ENCODE data around the gene HSFY2. TPM values are rescaled to one million over a fixed set of nuclear protein-coding genes. Genes with fewer than 3 reads are reported as not detected.
"Not testable (repeated sequence)": the region's sequence is repeated elsewhere in the genome, so short reads cannot be mapped to it uniquely, and the experiment has no call there.

The HSFY2 gene
- total RNA-seq (2014; rRNA removed) (not detected in 2 replicates), Bru-seq, nascent RNA (not detected), BruChase-seq, experiment 1, labeled RNA remaining after a 6-hour chase (not detected), BruChase-seq, experiment 2, labeled RNA remaining after a 2-hour chase (not detected)
- long read RNA-seq, result 0 reads

DNA sequence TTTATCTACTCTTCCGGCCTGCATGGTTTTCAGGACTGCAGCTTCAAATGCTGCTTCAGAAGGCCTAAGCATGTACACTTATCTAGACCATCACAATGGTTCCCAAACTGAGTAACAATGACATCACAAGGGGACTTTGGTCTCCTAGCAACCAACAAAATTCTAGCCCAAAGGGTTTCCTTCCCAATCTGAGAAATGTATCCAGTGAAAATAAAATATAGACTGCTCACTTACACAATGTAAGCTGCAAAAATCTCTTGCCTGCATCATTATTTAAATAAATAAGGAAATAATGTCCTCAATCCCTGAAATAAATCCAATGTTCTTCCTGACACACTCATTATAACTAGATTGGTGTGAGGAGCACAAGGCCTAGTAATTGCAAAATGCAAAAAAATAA lies at the start of gene HSFY2:
TSS of gene HSFY2 (minus strand) at position 101 of the 400 bp plus-strand sequence. CDS start 117 bp downstream, outside the sequence.
- H3K4me1 ChIP-seq (ENCODE audit: insufficient read depth, low read length); H3K36me3 ChIP-seq (ENCODE audit: low read depth, low read length); BruUV-seq (replicated peaks); H3K4me3 ChIP-seq (ENCODE audit: low read length); H3K27me3 ChIP-seq (ENCODE audit: low read length); ATAC-seq; POLR2A ChIA-PET (ENCODE audit: unreplicated experiment); H4K20me1 ChIP-seq (ENCODE audit: low read length); intact Hi-C loops (cut with micrococcal nuclease); H3K9me3 ChIP-seq (ENCODE audit: low read length); DNase-seq; H3K79me2 ChIP-seq (ENCODE audit: low read length); H3K27ac ChIP-seq (ENCODE audit: low read length); H3F3A ChIP-seq (ENCODE audit: low read length, unreplicated experiment); H3K9ac ChIP-seq (ENCODE audit: low read length); H3K4me2 ChIP-seq (ENCODE audit: low read length); H2AFZ ChIP-seq (ENCODE audit: low read length); H3K9me2 ChIP-seq (replicated peaks; ENCODE audit: low read length); CTCF ChIA-PET: not testable (repeated sequence)

GRCh38 chrY:18815751-18816150 lies 42.2 kb upstream of the HSFY2 start:
- H3K27ac ChIP-seq (ENCODE audit: low read length); H4K20me1 ChIP-seq (ENCODE audit: low read length); H3K4me1 ChIP-seq (ENCODE audit: insufficient read depth, low read length); H3K9me2 ChIP-seq (replicated peaks; ENCODE audit: low read length); ATAC-seq; H3K4me2 ChIP-seq (ENCODE audit: low read length); H3K9me3 ChIP-seq (ENCODE audit: low read length); H3F3A ChIP-seq (ENCODE audit: low read length, unreplicated experiment); H3K4me3 ChIP-seq (ENCODE audit: low read length); DNase-seq; H3K36me3 ChIP-seq (ENCODE audit: low read depth, low read length); H2AFZ ChIP-seq (ENCODE audit: low read length); H3K79me2 ChIP-seq (ENCODE audit: low read length); CTCF ChIA-PET; intact Hi-C loops (cut with micrococcal nuclease); H3K27me3 ChIP-seq (ENCODE audit: low read length); H3K9ac ChIP-seq (ENCODE audit: low read length); BruUV-seq (replicated peaks); POLR2A ChIA-PET (ENCODE audit: unreplicated experiment): not testable (repeated sequence)

GRCh38 chrY:18788757-18789406 lies 15.3 kb upstream of the HSFY2 start:
- CTCF ChIA-PET; H3K79me2 ChIP-seq (ENCODE audit: low read length); H3K9me3 ChIP-seq (ENCODE audit: low read length); H3K4me2 ChIP-seq (ENCODE audit: low read length); H3K9me2 ChIP-seq (replicated peaks; ENCODE audit: low read length); H3F3A ChIP-seq (ENCODE audit: low read length, unreplicated experiment); H2AFZ ChIP-seq (ENCODE audit: low read length); H3K4me1 ChIP-seq (ENCODE audit: insufficient read depth, low read length); POLR2A ChIA-PET (ENCODE audit: unreplicated experiment); DNase-seq; H3K9ac ChIP-seq (ENCODE audit: low read length); H3K36me3 ChIP-seq (ENCODE audit: low read depth, low read length); BruUV-seq (replicated peaks); H4K20me1 ChIP-seq (ENCODE audit: low read length); ATAC-seq; H3K27ac ChIP-seq (ENCODE audit: low read length); intact Hi-C loops (cut with micrococcal nuclease); H3K4me3 ChIP-seq (ENCODE audit: low read length); H3K27me3 ChIP-seq (ENCODE audit: low read length): not testable (repeated sequence)

DNA sequence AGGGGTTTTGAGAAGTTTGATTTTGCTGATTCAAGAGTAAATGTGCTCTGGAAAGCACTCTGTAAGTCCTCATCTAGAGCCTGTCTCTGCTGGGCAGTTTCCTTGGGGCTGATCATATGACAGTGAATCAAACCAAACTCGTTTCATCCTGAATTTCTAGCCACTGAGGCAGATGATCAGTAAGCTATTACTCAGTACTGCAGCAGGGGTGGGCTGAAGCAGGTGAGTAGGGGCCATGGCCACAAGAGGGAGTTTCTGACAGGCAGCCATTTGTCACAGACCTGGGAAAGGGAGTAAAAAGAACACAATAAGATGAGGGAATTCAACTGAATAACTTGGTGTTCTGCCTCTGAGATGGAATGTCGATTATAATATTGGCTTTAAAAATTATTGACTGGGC lies 19.5 kb downstream of the HSFY2 start:
- H3K79me2 ChIP-seq (ENCODE audit: low read length); H3K36me3 ChIP-seq (ENCODE audit: low read depth, low read length); intact Hi-C loops (cut with micrococcal nuclease); POLR2A ChIA-PET (ENCODE audit: unreplicated experiment); H3K4me2 ChIP-seq (ENCODE audit: low read length); H3K4me1 ChIP-seq (ENCODE audit: insufficient read depth, low read length); H3K9me2 ChIP-seq (replicated peaks; ENCODE audit: low read length); H3F3A ChIP-seq (ENCODE audit: low read length, unreplicated experiment); H3K27me3 ChIP-seq (ENCODE audit: low read length); ATAC-seq; H4K20me1 ChIP-seq (ENCODE audit: low read length); BruUV-seq (replicated peaks); CTCF ChIA-PET; H3K9ac ChIP-seq (ENCODE audit: low read length); H3K9me3 ChIP-seq (ENCODE audit: low read length); H2AFZ ChIP-seq (ENCODE audit: low read length); H3K27ac ChIP-seq (ENCODE audit: low read length); H3K4me3 ChIP-seq (ENCODE audit: low read length); DNase-seq: not testable (repeated sequence)

DNA sequence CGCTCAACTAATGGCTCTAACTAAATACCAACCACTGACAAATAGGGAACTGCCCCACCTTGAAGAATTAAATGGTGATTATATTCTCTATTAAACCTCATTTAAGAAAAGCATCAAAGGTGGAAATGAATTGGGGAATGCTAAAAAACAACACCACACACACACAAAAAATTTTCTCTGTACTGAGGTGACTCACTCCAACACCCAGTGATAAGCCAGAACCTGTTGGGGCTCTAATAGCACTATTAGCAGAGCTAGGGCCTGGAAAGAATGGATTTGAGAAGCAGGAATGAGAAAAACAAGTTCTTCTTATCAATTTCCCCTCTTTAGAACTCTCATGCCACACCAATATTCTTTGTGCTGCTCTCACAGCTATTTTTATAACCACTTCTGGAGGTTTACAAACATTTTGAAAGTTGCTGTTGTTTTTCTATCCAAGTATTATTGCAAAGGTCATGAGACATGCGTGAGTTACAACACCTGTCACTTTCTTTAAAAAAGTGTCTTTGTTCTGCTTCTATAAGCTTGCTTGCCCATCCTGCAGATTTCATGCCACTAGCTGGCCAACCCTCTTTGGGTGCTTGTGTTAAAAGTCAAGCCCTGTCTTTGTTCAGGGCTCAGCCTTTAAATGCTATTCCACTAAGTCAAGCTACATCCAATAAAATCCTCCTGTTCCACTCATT lies 20.3 kb downstream of the HSFY2 start:
- H3K4me3 ChIP-seq (ENCODE audit: low read length); ATAC-seq; H3K4me2 ChIP-seq (ENCODE audit: low read length); H3K36me3 ChIP-seq (ENCODE audit: low read depth, low read length); H2AFZ ChIP-seq (ENCODE audit: low read length); CTCF ChIA-PET; H3K9ac ChIP-seq (ENCODE audit: low read length); H3K4me1 ChIP-seq (ENCODE audit: insufficient read depth, low read length); BruUV-seq (replicated peaks); H3K9me3 ChIP-seq (ENCODE audit: low read length); H3K79me2 ChIP-seq (ENCODE audit: low read length); H3K27ac ChIP-seq (ENCODE audit: low read length); POLR2A ChIA-PET (ENCODE audit: unreplicated experiment); DNase-seq; H3F3A ChIP-seq (ENCODE audit: low read length, unreplicated experiment); H3K9me2 ChIP-seq (replicated peaks; ENCODE audit: low read length); H3K27me3 ChIP-seq (ENCODE audit: low read length); H4K20me1 ChIP-seq (ENCODE audit: low read length); intact Hi-C loops (cut with micrococcal nuclease): not testable (repeated sequence)

GRCh38 chrY:18723714-18724113 lies 49.8 kb downstream of the HSFY2 start:
- DNase-seq; intact Hi-C loops (cut with micrococcal nuclease); H3K27me3 ChIP-seq (ENCODE audit: low read length); H3K79me2 ChIP-seq (ENCODE audit: low read length); CTCF ChIA-PET; POLR2A ChIA-PET (ENCODE audit: unreplicated experiment); H4K20me1 ChIP-seq (ENCODE audit: low read length); ATAC-seq; H3K9ac ChIP-seq (ENCODE audit: low read length); H3K36me3 ChIP-seq (ENCODE audit: low read depth, low read length); H3K4me1 ChIP-seq (ENCODE audit: insufficient read depth, low read length); H3F3A ChIP-seq (ENCODE audit: low read length, unreplicated experiment); H3K4me3 ChIP-seq (ENCODE audit: low read length); H3K9me2 ChIP-seq (replicated peaks; ENCODE audit: low read length); H2AFZ ChIP-seq (ENCODE audit: low read length); H3K9me3 ChIP-seq (ENCODE audit: low read length); BruUV-seq (replicated peaks); H3K27ac ChIP-seq (ENCODE audit: low read length); H3K4me2 ChIP-seq (ENCODE audit: low read length): not testable (repeated sequence)
